Measurements from ENCODE around the gene RPTOR.

RPTOR gene

DNA sequence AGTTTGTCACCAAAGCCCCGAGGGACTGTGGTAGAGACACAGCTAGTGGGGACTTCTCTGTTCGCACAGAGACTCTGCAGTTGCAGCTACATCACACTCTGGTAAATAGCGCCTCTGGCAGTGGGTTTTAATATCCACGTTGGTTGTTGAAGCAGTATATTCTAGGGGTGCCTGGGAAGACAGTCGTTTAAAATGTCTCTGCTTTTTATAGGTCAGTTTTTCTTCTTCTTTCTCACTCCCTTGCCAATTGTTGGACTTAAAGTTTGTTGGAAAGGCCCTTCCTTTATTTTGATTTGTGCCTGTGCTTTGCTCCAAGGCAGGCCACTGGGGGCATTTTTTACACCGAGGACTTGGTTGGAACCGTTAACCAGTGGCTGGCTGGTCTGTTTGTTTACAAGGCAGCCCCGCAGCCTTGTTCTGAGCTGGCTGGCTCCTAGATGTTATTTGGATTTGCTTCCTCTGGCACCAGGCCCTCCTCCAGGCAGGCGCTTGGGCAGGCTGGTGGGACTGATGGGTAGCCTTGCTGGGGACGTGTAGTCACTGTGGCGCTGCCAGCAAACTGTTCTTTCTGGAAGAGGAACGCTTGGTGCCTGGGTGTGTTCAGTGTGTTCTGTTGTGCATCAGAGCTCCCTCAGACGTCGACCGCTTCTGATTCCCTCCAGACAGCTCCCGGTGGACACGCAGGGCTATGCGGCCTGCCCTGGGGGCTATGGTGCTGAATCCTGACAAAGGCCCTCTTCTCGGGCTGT is 228.8 kb downstream of the RPTOR start:
- Histone ChIP-seq H3K9me3 (ENCODE audit: insufficient read depth, low read length, severe bottlenecking) (no peaks in the 10 kb centered on the region), H3K4me2 (ENCODE audit: insufficient read depth, low read length) (no peak overlapping the region; the same call in 1 of the 2 replicates), H3K4me1 (ENCODE audit: insufficient read depth, low read length) (peaks cover 52% of the 10 kb centered on the region), H3K4me3 (ENCODE audit: low read depth in 1 of 2, low read length in 2 of 2) (no peak overlapping the region), H3K27me3 (ENCODE audit: insufficient read depth, low read length, poor library complexity) (no peaks in the 10 kb centered on the region), H3K27ac (ENCODE audit: low read length) (peak overlapping the region; percentile 93), H2AFZ (ENCODE audit: low read depth, low read length) (no peak overlapping the region), H3K9ac (ENCODE audit: low read depth, low read length) (peak overlapping the region; percentile 36), H4K20me1 (ENCODE audit: insufficient read depth, low read length) (no peaks in the 10 kb centered on the region), H3K79me2 (ENCODE audit: insufficient read depth, low read length) (peaks cover 52% of the 10 kb centered on the region), H3K36me3 (ENCODE audit: insufficient read depth, low read length) (peaks cover 44% of the 10 kb centered on the region)
- TF ChIP-seq CTCF (IDR thresholded peaks at IDR 0.05; ENCODE audit: borderline replicate concordance, extremely low read depth, low read length, poor library complexity, severe bottlenecking) (peak; percentile 53), EZH2 (IDR thresholded peaks at IDR 0.05; ENCODE audit: borderline replicate concordance, low read depth, low read length, severe bottlenecking) (no peak)
- ATAC-seq (ENCODE audit: insufficient read depth, low read depth), result peak; percentile 72
- DNase-seq, result peak; percentile 59

DNA sequence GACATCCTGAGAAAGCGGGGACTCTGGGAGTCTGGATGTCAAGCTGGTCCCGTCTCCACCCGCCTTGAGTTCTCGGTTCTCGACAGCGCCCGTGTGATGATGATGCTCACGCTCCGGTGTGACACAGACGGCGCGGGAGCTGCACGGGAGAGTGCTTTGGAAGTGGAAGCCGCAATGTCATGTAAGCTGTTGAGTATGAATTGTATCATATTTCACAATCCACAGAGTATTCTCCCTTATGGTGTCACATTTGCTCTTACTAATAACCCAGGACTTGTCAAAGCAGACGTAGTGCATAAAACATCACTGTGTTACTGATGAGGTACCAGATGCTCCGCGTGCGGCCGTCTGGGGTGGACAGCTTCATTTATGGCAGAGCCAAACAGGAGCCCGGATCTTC is 229.5 kb downstream of the RPTOR start:
- Histone ChIP-seq H3K36me3 (ENCODE audit: insufficient read depth, low read length) (peaks cover 49% of the 10 kb centered on the region), H2AFZ (ENCODE audit: low read depth, low read length) (no peak overlapping the region), H3K27ac (ENCODE audit: low read length) (peak overlapping the region; percentile 93), H3K27me3 (ENCODE audit: insufficient read depth, low read length, poor library complexity) (no peaks in the 10 kb centered on the region), H3K4me2 (ENCODE audit: insufficient read depth, low read length) (peak overlapping the region; percentile 40), H3K4me3 (ENCODE audit: low read depth in 1 of 2, low read length in 2 of 2) (no peak overlapping the region; a peak in 1 of 4 replicates), H3K4me1 (ENCODE audit: insufficient read depth, low read length) (peaks cover 59% of the 10 kb centered on the region), H3K79me2 (ENCODE audit: insufficient read depth, low read length) (peaks cover 47% of the 10 kb centered on the region), H3K9me3 (ENCODE audit: insufficient read depth, low read length, severe bottlenecking) (no peaks in the 10 kb centered on the region), H3K9ac (ENCODE audit: low read depth, low read length) (peak overlapping the region; percentile 36), H4K20me1 (ENCODE audit: insufficient read depth, low read length) (no peaks in the 10 kb centered on the region)
- ATAC-seq (ENCODE audit: insufficient read depth, low read depth), result no peak
- no peak for TF ChIP-seq CTCF (IDR thresholded peaks at IDR 0.05; ENCODE audit: borderline replicate concordance, extremely low read depth, low read length, poor library complexity, severe bottlenecking)
- no peak for TF ChIP-seq EZH2 (IDR thresholded peaks at IDR 0.05; ENCODE audit: borderline replicate concordance, low read depth, low read length, severe bottlenecking)
- DNase-seq, result no peak

DNA sequence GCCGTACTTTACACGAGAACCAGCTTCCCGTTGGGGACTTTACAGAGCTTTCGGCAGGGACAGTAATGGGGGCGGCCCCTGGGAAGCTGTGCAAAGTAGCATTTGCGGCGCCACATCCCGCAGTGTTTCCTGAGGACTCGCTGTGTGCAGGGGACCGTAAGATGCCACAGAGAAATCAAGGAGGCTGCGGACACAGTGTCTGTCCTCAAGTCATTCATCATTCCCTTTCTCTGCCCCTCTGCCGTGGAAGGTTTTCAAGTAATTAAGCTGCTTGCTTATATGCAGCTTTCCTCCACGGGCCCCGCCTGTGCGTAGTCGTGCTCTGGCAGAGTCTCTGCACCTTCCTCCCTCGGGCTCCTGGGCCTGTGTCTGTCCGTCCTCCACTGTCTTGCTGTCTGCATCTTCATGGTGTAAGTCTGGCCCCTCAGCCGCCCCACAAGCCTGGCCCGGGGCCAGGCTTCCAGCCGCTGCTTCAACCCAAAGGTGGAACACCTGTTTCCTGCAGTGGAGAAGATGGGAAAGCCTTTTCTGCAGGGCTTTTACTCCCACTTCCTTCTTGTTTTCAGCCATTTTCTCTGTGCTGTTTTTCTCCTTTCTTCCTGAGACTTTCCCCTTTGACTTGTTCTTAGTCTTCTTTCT is 230.1 kb downstream of the RPTOR start:
- DNase-seq (peak; percentile 51), ATAC-seq (ENCODE audit: insufficient read depth, low read depth) (peak; percentile 69)
- H3K4me3 ChIP-seq (ENCODE audit: low read depth in 1 of 2, low read length in 2 of 2), result no peak overlapping the region; a peak in 1 of 4 replicates
- peak overlapping the region; percentile 93 for H3K27ac ChIP-seq (ENCODE audit: low read length)
- H3K36me3 ChIP-seq (ENCODE audit: insufficient read depth, low read length), result peaks cover 49% of the 10 kb centered on the region
- peaks cover 44% of the 10 kb centered on the region for H3K79me2 ChIP-seq (ENCODE audit: insufficient read depth, low read length)
- H3K27me3 ChIP-seq (ENCODE audit: insufficient read depth, low read length, poor library complexity), result no peaks in the 10 kb centered on the region
- H4K20me1 ChIP-seq (ENCODE audit: insufficient read depth, low read length), result no peaks in the 10 kb centered on the region
- H3K9ac ChIP-seq (ENCODE audit: low read depth, low read length), result peak overlapping the region; percentile 36
- peak overlapping the region; percentile 40 for H3K4me2 ChIP-seq (ENCODE audit: insufficient read depth, low read length)
- no peak for TF ChIP-seq EZH2 (IDR thresholded peaks at IDR 0.05; ENCODE audit: borderline replicate concordance, low read depth, low read length, severe bottlenecking)
- no peak for TF ChIP-seq CTCF (IDR thresholded peaks at IDR 0.05; ENCODE audit: borderline replicate concordance, extremely low read depth, low read length, poor library complexity, severe bottlenecking)
- H3K4me1 ChIP-seq (ENCODE audit: insufficient read depth, low read length), result peaks cover 65% of the 10 kb centered on the region
- H2AFZ ChIP-seq (ENCODE audit: low read depth, low read length), result peak overlapping the region; percentile 57
- H3K9me3 ChIP-seq (ENCODE audit: insufficient read depth, low read length, severe bottlenecking), result no peaks in the 10 kb centered on the region
